K562 (cell line): ENCODE results near the gene KMT5C. TPM values are rescaled to one million over a fixed set of nuclear protein-coding genes. Genes with fewer than 3 reads are reported as not detected.
A peak's percentile ranks its signal among the peaks of the same experiment; 100 is the strongest.

Experiments used
- ATAC-seq: fragments of 200-7000 bp; cut with Tn5 transposase; 3 replicates; pipeline ENCODE4 v1.9.1; 2020; ENCODE audit warnings: moderate library complexity
- BruUV-seq: library from RNA; stranded (reverse); fragments of 400-500 nt; replicated peaks from 2 replicates; lab custom pipeline; 2021; lab: Mats Ljungman, UMichigan
- CTCF ChIA-PET: fragments of 300-600 bp; formaldehyde crosslinking; extraction: SDS; loops from one replicate; lab custom pipeline; 2021; ENCODE audit warnings: low intra/inter-chr PET ratio; lab: Yijun Ruan, JAX
- POLR2A ChIA-PET: fragments of 300-600, 350-650 bp; sonication (Branson Sonifier 250); formaldehyde crosslinking; extraction: SDS; loops from one replicate; lab custom pipeline; 2021; ENCODE audit warnings: antibody characterized with exemption, inconsistent platforms; lab: Yijun Ruan, JAX
- DNase-seq, 4 experiments: peaks; one replicate each; pipeline versions ENCODE4 v3.0.0 to v3.0.0-alpha.2; 2011 to 2018; ENCODE audit warnings: low spot score in 3 of 4, mixed read lengths in 3 of 4; ENCODE audit errors: extremely low read depth in 1 of 4
- FAIRE-seq: peaks from 2 replicates; lab custom pipeline; 2011; peaks lifted over from hg19 to GRCh38; lab: Jason Lieb, UNC
- H2AFZ ChIP-seq: 2 replicates; pipeline ENCODE4 v1.6.0; 2011; ENCODE audit warnings: low read depth, low read length, control low read depth, inconsistent platforms
- H3K27ac ChIP-seq: fragments of 200-600 bp; 3 replicates; pipeline ENCODE4 v1.8.0; 2011; ENCODE audit warnings: low read depth, mild to moderate bottlenecking, control low read depth, inconsistent platforms, low read length, moderate library complexity, mixed read lengths; ENCODE audit errors: extremely low read depth
- H3K27me3 ChIP-seq, 2 experiments: fragments of 300-600 bp in 1 of 2; 2 replicates in 1 of 2; 3 replicates in 1 of 2; pipeline versions ENCODE4 v1.6.0 to v1.8.0; 2011; ENCODE audit warnings: inconsistent platforms in 2 of 2, low read length in 2 of 2, mild to moderate bottlenecking in 1 of 2, mixed read lengths in 1 of 2, moderate library complexity in 1 of 2; ENCODE audit not compliant: control insufficient read depth in 2 of 2, insufficient read depth in 2 of 2
- H3K36me3 ChIP-seq: fragments of 300-600 bp; 3 replicates; pipeline ENCODE4 v1.8.0; 2011; ENCODE audit warnings: mild to moderate bottlenecking, low read length, inconsistent platforms; ENCODE audit not compliant: control insufficient read depth, insufficient read depth
- H3K4me1 ChIP-seq, 2 experiments: fragments of 200-600 bp in 1 of 2; replicated peaks in 1 of 2; 2 replicates in 1 of 2; 3 replicates in 1 of 2; pipeline versions ENCODE4 v1.5.1 to v1.8.0; 2011; ENCODE audit warnings: inconsistent platforms in 2 of 2, low read length in 2 of 2, mild to moderate bottlenecking in 1 of 2, mixed read lengths in 1 of 2, moderate library complexity in 1 of 2; ENCODE audit not compliant: control insufficient read depth in 2 of 2, insufficient read depth in 2 of 2
- H3K4me2 ChIP-seq: 2 replicates; pipeline ENCODE4 v1.6.1; 2011; ENCODE audit warnings: low read length, control low read depth, inconsistent platforms, mixed read lengths; ENCODE audit not compliant: insufficient read depth
- H3K4me3 ChIP-seq: fragments of 200-600 bp; sonication (generic), shearing (Covaris generic); 2 replicates; pipeline ENCODE4 v1.5.1; 2016; ENCODE audit warnings: control low read depth, inconsistent platforms
- H3K79me2 ChIP-seq: fragments of 200-600 bp; 3 replicates; pipeline ENCODE4 v1.8.0; 2011; ENCODE audit warnings: low read length, inconsistent platforms; ENCODE audit not compliant: control insufficient read depth, insufficient read depth
- H3K9ac ChIP-seq, 2 experiments: 2 replicates each; pipeline versions ENCODE4 v1.6.0 to v1.6.1; 2011; ENCODE audit warnings: low read depth in 2 of 2, low read length in 2 of 2, control low read depth in 1 of 2, inconsistent platforms in 1 of 2, mild to moderate bottlenecking in 1 of 2, mixed read lengths in 1 of 2; ENCODE audit not compliant: insufficient read depth in 1 of 2
- H3K9me1 ChIP-seq: one replicate; pipeline ENCODE4 v1.6.0; 2011; ENCODE audit warnings: inconsistent platforms, mild to moderate bottlenecking, low read length, moderate library complexity; ENCODE audit not compliant: control insufficient read depth, insufficient read depth
- H3K9me3 ChIP-seq: replicated peaks from 2 replicates; pipeline ENCODE4 v1.5.1; 2011; ENCODE audit warnings: low read depth, low read length, inconsistent platforms; ENCODE audit not compliant: control insufficient read depth, insufficient read depth
- H4K20me1 ChIP-seq: replicated peaks from 2 replicates; pipeline ENCODE4 v1.6.1; 2011; ENCODE audit warnings: low read length, inconsistent platforms, mixed read lengths; ENCODE audit not compliant: control insufficient read depth, insufficient read depth
- POLR2A ChIP-seq: fragments of 450-650 bp; conservative IDR thresholded peaks from 2 replicates; pipeline ENCODE4 v1.6.1; 2016
- ZNF785 ChIP-seq: fragments of 250-450 bp; sonication (Bioruptor Pico); IDR thresholded peaks from 2 replicates; pipeline ENCODE4 v1.4.0; 2020; ENCODE audit warnings: mild to moderate bottlenecking
- WGBS: fragments of 100-300 bp; shearing (Covaris generic); methylation state at CpG from one replicate; pipeline ENCODE4 v1.1.6; 2016; ENCODE audit warnings: low coverage, mixed read lengths; ENCODE audit not compliant: insufficient coverage; ENCODE audit errors: missing lambda C conversion rate; 5-methylcytosine and 5-hydroxymethylcytosine counted together
- in situ Hi-C: fragments of 300-500 bp; cut with MboI; formaldehyde crosslinking; loops from 4 replicates; pipeline ENCODE4 v1.15.0; 2018; ENCODE audit warnings: inconsistent platforms, mixed read lengths
- intact Hi-C: fragments of 100-400 bp; cut with micrococcal nuclease; formaldehyde crosslinking; loops from 2 replicates; pipeline ENCODE4 v1.14.2; 2022
- polyA plus RNA-seq, 8 experiments: library from polyadenylated mRNA; depleted of rRNA in 4 of 8; stranded (reverse) in 5 of 8; unstranded in 3 of 8; fragments of >200 nt; fragmentation: Nextera tagmentation in 2 of 8; fragmentation: Illumina TruSeq in 1 of 8; extraction: Ambion mirVana in 2 of 8; extraction: Trizol in 1 of 8; gene quantifications; 2 replicates each; pipeline versions ENCODE4 v1.2.1 to v1.2.3, GENCODE V29; 2011 to 2014; ENCODE audit warnings: inconsistent platforms in 1 of 8, missing spikeins in 1 of 8
- total RNA-seq, 7 experiments: library from RNA; depleted of rRNA in 6 of 7; stranded (reverse); fragments of >200 nt in 6 of 7; fragmentation: Illumina TruSeq in 2 of 7; extraction: Trizol in 2 of 7; gene quantifications; 2 replicates each; pipeline versions ENCODE4 v1.2.1 to v1.2.3, GENCODE V29; 2011 to 2021; ENCODE audit warnings: low replicate concordance in 1 of 7
- TF ChIP-seq, protein P1 (sequence below): IDR thresholded peaks from 2 replicates; pipeline ENCODE4 v1.6.1; 2011; ENCODE audit warnings: borderline replicate concordance, low read depth, mild to moderate bottlenecking, moderate library complexity, low read length; ENCODE audit not compliant: insufficient read depth, poor library complexity, severe bottlenecking
- TF ChIP-seq, protein P2 (sequence below): sonication (generic); formaldehyde crosslinking; IDR thresholded peaks from 2 replicates; pipeline ENCODE4 v1.8.0; 2023; ENCODE audit warnings: missing genetic modification reagents, mild to moderate bottlenecking, borderline replicate concordance

Gene KMT5C
- total and polyA plus RNA-seq, 9 of the 15 experiments (the other 6 are each of a cell fraction or from before 2014, with no cell fraction given), result 0.15 to 53.5 (median 16.6) TPM

- BruUV-seq, result no TSS peak
- H3K4me2 ChIP-seq, result no peak overlapping the region
- 82% methylated on average over 19 of the region's 22 CpGs for WGBS
- no peak for ATAC-seq
- TF ChIP-seq ZNF785 (CRISPR knock-in tag), result no peak
- TF ChIP-seq, protein P1, sequence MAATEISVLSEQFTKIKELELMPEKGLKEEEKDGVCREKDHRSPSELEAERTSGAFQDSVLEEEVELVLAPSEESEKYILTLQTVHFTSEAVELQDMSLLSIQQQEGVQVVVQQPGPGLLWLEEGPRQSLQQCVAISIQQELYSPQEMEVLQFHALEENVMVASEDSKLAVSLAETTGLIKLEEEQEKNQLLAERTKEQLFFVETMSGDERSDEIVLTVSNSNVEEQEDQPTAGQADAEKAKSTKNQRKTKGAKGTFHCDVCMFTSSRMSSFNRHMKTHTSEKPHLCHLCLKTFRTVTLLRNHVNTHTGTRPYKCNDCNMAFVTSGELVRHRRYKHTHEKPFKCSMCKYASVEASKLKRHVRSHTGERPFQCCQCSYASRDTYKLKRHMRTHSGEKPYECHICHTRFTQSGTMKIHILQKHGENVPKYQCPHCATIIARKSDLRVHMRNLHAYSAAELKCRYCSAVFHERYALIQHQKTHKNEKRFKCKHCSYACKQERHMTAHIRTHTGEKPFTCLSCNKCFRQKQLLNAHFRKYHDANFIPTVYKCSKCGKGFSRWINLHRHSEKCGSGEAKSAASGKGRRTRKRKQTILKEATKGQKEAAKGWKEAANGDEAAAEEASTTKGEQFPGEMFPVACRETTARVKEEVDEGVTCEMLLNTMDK, result no peak
- TF ChIP-seq, protein P2, sequence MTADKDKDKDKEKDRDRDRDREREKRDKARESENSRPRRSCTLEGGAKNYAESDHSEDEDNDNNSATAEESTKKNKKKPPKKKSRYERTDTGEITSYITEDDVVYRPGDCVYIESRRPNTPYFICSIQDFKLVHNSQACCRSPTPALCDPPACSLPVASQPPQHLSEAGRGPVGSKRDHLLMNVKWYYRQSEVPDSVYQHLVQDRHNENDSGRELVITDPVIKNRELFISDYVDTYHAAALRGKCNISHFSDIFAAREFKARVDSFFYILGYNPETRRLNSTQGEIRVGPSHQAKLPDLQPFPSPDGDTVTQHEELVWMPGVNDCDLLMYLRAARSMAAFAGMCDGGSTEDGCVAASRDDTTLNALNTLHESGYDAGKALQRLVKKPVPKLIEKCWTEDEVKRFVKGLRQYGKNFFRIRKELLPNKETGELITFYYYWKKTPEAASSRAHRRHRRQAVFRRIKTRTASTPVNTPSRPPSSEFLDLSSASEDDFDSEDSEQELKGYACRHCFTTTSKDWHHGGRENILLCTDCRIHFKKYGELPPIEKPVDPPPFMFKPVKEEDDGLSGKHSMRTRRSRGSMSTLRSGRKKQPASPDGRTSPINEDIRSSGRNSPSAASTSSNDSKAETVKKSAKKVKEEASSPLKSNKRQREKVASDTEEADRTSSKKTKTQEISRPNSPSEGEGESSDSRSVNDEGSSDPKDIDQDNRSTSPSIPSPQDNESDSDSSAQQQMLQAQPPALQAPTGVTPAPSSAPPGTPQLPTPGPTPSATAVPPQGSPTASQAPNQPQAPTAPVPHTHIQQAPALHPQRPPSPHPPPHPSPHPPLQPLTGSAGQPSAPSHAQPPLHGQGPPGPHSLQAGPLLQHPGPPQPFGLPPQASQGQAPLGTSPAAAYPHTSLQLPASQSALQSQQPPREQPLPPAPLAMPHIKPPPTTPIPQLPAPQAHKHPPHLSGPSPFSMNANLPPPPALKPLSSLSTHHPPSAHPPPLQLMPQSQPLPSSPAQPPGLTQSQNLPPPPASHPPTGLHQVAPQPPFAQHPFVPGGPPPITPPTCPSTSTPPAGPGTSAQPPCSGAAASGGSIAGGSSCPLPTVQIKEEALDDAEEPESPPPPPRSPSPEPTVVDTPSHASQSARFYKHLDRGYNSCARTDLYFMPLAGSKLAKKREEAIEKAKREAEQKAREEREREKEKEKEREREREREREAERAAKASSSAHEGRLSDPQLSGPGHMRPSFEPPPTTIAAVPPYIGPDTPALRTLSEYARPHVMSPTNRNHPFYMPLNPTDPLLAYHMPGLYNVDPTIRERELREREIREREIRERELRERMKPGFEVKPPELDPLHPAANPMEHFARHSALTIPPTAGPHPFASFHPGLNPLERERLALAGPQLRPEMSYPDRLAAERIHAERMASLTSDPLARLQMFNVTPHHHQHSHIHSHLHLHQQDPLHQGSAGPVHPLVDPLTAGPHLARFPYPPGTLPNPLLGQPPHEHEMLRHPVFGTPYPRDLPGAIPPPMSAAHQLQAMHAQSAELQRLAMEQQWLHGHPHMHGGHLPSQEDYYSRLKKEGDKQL, result no peak
- 0 out of 2 replicates have a peak, but pooled peaks have one; percentile 23 for TF ChIP-seq POLR2A
- intact Hi-C loops (no loop called here), in situ Hi-C loops (no loop called here)
- H3K27me3 ChIP-seq, result no peaks in the 10 kb centered on the region
- H3K27ac ChIP-seq, result no peak overlapping the region
- no peak overlapping the region for H3K4me3 ChIP-seq
- H3K4me1 ChIP-seq, result peaks cover 7 to 84% of the 10 kb centered on the region in 2 experiments; a peak in 4 of 5 replicates
- no peak overlapping the region for H2AFZ ChIP-seq
- no peaks in the 10 kb centered on the region for H3K9me3 ChIP-seq
- peaks cover 20% of the 10 kb centered on the region for H3K79me2 ChIP-seq
- POLR2A ChIA-PET, result interaction anchor here (0.5 to 0.8 kb wide), 3 partner anchors 11 to 62 kb away, joined by 3 to 4 read pairs (median 3); partner anchors contain the start of gene UBE2S
- H3K36me3 ChIP-seq, result peaks cover 66% of the 10 kb centered on the region; the same call in 2 of the 3 replicates
- peaks cover 6% of the 10 kb centered on the region; the same call in 1 of the 2 replicates for H4K20me1 ChIP-seq
- CTCF ChIA-PET, result no interaction called here
- DNase-seq, result no peak
- FAIRE-seq, result no peak
- peak overlapping the region in 1 of 2 experiments; percentile 81; a peak in 2 of 4 replicates for H3K9ac ChIP-seq
- H3K9me1 ChIP-seq, result peaks cover 5% of the 10 kb centered on the region
Observed at GRCh38 chr19:55345101-55345817, 5.6 kb downstream of the KMT5C start.
